ENCODE measurements around the gene YAF2.

YAF2 gene

DNA sequence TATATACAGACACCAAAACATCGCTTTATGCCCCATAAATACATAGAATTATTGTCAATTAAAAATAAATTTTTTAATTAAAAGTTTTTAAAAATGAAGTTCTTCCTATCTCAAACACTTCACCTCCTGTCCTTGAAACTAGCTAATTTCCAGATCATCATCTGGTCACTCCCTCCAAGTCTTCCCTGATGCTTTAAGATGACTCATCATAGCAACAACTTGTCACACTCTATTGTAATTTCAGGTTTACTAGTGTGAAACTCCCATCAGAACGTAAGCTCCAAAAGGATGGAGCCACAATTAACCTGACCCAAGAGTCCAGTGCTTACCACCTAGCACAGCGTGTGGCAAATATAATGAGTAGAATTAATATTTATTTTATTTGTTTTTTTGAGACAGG lies 109.7 kb downstream of the YAF2 start:
- DNase-seq (ENCODE audit: low read depth, low spot score): no peak
- no peak overlapping the region for H3K9ac ChIP-seq (ENCODE audit: insufficient read length)
- H3K36me3 ChIP-seq (ENCODE audit: insufficient read depth, low read length): no peaks in the 10 kb centered on the region
- H3K9me3 ChIP-seq (ENCODE audit: low read depth, low read length): no peaks in the 10 kb centered on the region
- no peak overlapping the region for H3K4me3 ChIP-seq
- no peak overlapping the region for H3K27ac ChIP-seq
- TF ChIP-seq FOXP2 (optimal IDR thresholded peaks at IDR 0.05; ENCODE audit: control extremely low read depth, extremely low read length, insufficient read depth): no peak
- TF ChIP-seq EZH2 (IDR thresholded peaks at IDR 0.05): no peak
- no peak for TF ChIP-seq POLR2AphosphoS5 (IDR thresholded peaks at IDR 0.05; ENCODE audit: borderline replicate concordance, low read depth, low read length)

DNA sequence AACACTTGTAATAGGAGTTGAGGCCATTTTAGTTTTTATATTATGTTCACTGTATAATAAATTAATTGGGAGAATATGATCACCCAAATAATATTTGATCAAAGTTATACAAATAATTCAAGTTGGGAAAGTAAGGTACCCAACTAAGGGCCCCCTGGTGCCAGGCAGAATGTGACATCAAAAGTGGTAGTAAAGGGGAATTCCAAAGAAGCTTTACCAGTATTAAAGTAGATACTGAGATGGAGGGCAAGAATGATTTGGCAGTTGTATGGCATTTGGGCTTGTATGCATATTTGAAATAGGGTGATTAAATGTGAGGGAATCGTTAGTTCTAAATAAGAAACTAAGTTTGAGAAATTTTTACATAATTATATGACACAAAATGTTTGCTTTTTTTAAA lies 111.1 kb downstream of the YAF2 start:
- Histone ChIP-seq H3K9ac (ENCODE audit: insufficient read length) (no peak overlapping the region), H3K9me3 (ENCODE audit: low read depth, low read length) (no peaks in the 10 kb centered on the region), H3K36me3 (ENCODE audit: insufficient read depth, low read length) (no peaks in the 10 kb centered on the region), H3K4me3 (no peak overlapping the region), H3K27ac (no peak overlapping the region; the same call in 1 of the 2 replicates)
- no peak for TF ChIP-seq EZH2 (IDR thresholded peaks at IDR 0.05)
- no peak for TF ChIP-seq FOXP2 (optimal IDR thresholded peaks at IDR 0.05; ENCODE audit: control extremely low read depth, extremely low read length, insufficient read depth)
- no peak for TF ChIP-seq POLR2AphosphoS5 (IDR thresholded peaks at IDR 0.05; ENCODE audit: borderline replicate concordance, low read depth, low read length)
- no peak for DNase-seq (ENCODE audit: low read depth, low spot score)

- TF ChIP-seq EZH2 (IDR thresholded peaks at IDR 0.05) (no peak), FOXP2 (optimal IDR thresholded peaks at IDR 0.05; ENCODE audit: control extremely low read depth, extremely low read length, insufficient read depth) (no peak), POLR2AphosphoS5 (IDR thresholded peaks at IDR 0.05; ENCODE audit: borderline replicate concordance, low read depth, low read length) (no peak)
- no peak overlapping the region for H3K9ac ChIP-seq (ENCODE audit: insufficient read length)
- no peak overlapping the region for H3K27ac ChIP-seq
- peaks cover 5% of the 10 kb centered on the region; the same call in 1 of the 2 replicates for H3K36me3 ChIP-seq (ENCODE audit: insufficient read depth, low read length)
- no peak overlapping the region for H3K4me3 ChIP-seq
- DNase-seq (ENCODE audit: low read depth, low spot score): no peak
- no peaks in the 10 kb centered on the region for H3K9me3 ChIP-seq (ENCODE audit: low read depth, low read length)
These were observed 112.7 kb downstream of the YAF2 start for GRCh38 chr12:42125388-42125767.

- TF ChIP-seq FOXP2 (optimal IDR thresholded peaks at IDR 0.05; ENCODE audit: control extremely low read depth, extremely low read length, insufficient read depth): no peak
- no peak for TF ChIP-seq POLR2AphosphoS5 (IDR thresholded peaks at IDR 0.05; ENCODE audit: borderline replicate concordance, low read depth, low read length)
- TF ChIP-seq EZH2 (IDR thresholded peaks at IDR 0.05): no peak
- Histone ChIP-seq H3K9ac (ENCODE audit: insufficient read length) (no peak overlapping the region), H3K36me3 (ENCODE audit: insufficient read depth, low read length) (peaks cover 5% of the 10 kb centered on the region; the same call in 1 of the 2 replicates), H3K27ac (no peak overlapping the region), H3K4me3 (no peak overlapping the region), H3K9me3 (ENCODE audit: low read depth, low read length) (no peaks in the 10 kb centered on the region)
- DNase-seq (ENCODE audit: low read depth, low spot score): no peak
These were observed 113.2 kb downstream of the YAF2 start for GRCh38 chr12:42124764-42125387.

GRCh38 chr12:42119085-42119633 lies 118.9 kb downstream of the YAF2 start:
- DNase-seq (ENCODE audit: low read depth, low spot score): no peak
- TF ChIP-seq POLR2AphosphoS5 (IDR thresholded peaks at IDR 0.05; ENCODE audit: borderline replicate concordance, low read depth, low read length): no peak
- TF ChIP-seq EZH2 (IDR thresholded peaks at IDR 0.05): no peak
- TF ChIP-seq FOXP2 (optimal IDR thresholded peaks at IDR 0.05; ENCODE audit: control extremely low read depth, extremely low read length, insufficient read depth): no peak
- H3K36me3 ChIP-seq (ENCODE audit: insufficient read depth, low read length): peaks cover 25% of the 10 kb centered on the region
- H3K9me3 ChIP-seq (ENCODE audit: low read depth, low read length): no peaks in the 10 kb centered on the region
- H3K9ac ChIP-seq (ENCODE audit: insufficient read length): no peak overlapping the region
- H3K4me3 ChIP-seq: no peak overlapping the region
- H3K27ac ChIP-seq: no peak overlapping the region

DNA sequence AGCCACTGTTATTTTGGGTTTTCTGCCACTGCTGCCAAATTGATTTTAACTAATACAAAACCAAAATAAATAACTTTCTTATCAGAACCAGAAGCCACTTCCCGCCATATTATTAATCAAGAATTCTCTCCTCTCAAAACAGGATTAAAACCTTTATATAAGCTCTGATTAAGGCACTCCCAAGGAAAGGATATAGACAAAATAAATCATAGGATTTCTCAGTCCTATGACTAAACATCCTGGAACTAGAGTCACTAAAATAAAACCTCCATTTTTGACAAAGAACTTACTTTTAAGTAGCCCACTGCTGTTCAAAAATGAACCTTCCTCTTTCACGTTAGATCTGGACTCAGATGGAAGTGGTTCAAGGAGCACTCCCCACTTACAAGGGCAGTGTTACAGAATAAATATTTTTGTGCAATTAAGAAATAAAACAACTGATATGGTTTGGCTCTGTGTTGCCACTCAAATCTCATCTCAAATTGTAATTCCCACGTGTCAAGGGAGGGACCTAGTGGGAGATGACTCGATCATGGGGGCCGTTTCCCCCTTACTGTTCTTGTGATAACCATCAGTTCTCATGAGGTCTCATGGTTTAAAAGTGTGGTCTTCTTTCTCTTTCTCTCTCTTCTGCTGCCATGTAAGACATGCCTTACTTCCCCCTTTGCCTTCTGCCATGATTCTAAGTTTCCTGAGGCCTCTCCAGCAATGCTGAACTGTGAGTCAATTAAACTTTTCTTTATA lies 119.7 kb downstream of the YAF2 start:
- peaks cover 25% of the 10 kb centered on the region for H3K36me3 ChIP-seq (ENCODE audit: insufficient read depth, low read length)
- H3K9ac ChIP-seq (ENCODE audit: insufficient read length): no peak overlapping the region
- no peaks in the 10 kb centered on the region for H3K9me3 ChIP-seq (ENCODE audit: low read depth, low read length)
- no peak overlapping the region for H3K4me3 ChIP-seq
- H3K27ac ChIP-seq: no peak overlapping the region
- TF ChIP-seq EZH2 (IDR thresholded peaks at IDR 0.05): no peak
- TF ChIP-seq FOXP2 (optimal IDR thresholded peaks at IDR 0.05; ENCODE audit: control extremely low read depth, extremely low read length, insufficient read depth): no peak
- TF ChIP-seq POLR2AphosphoS5 (IDR thresholded peaks at IDR 0.05; ENCODE audit: borderline replicate concordance, low read depth, low read length): no peak
- no peak for DNase-seq (ENCODE audit: low read depth, low spot score)

DNA sequence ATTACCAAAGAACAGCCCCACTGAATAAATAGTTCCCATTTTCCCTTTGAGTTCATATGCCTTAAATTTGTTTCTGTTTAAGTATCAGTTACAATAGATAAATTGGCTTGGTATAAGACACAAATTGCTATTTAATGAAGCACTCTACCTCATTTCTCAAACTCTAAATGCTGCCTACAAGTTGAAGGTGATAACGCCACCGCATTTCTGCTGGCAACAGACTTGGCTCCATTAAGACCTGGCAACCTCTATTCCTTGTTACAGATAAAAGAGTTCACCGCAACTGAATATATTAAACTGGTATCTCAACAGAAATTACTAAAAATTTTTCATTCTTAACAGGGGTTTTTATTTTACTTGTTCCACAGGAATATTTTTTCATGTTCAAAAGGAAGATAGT lies 129.0 kb downstream of the YAF2 start:
- TF ChIP-seq FOXP2 (optimal IDR thresholded peaks at IDR 0.05; ENCODE audit: control extremely low read depth, extremely low read length, insufficient read depth) (no peak), POLR2AphosphoS5 (IDR thresholded peaks at IDR 0.05; ENCODE audit: borderline replicate concordance, low read depth, low read length) (no peak), EZH2 (IDR thresholded peaks at IDR 0.05) (no peak)

More for the DNA sequence above, 129.0 kb downstream of the YAF2 start:
- H3K9me3 ChIP-seq (ENCODE audit: low read depth, low read length): no peaks in the 10 kb centered on the region
- no peak overlapping the region for H3K9ac ChIP-seq (ENCODE audit: insufficient read length)
- no peak overlapping the region for H3K4me3 ChIP-seq
- no peak overlapping the region for H3K27ac ChIP-seq
- no peak for DNase-seq (ENCODE audit: low read depth, low spot score)
- H3K36me3 ChIP-seq (ENCODE audit: insufficient read depth, low read length): peaks cover 21% of the 10 kb centered on the region
